Nephron progenitor cell (in vitro differentiated cells): Measurements from ENCODE around the gene ZNF74.

Experiments
- DNase-seq: peaks from one replicate; pipeline ENCODE4 v3.0.0; 2021
- H3K27ac Mint-ChIP-seq: 2 replicates; pipeline ENCODE4 v1.8.0; 2021; ENCODE audit warnings: mild to moderate bottlenecking, moderate library complexity, mixed read lengths
- H3K27me3 Mint-ChIP-seq: 2 replicates; pipeline ENCODE4 v1.8.0; 2021; ENCODE audit warnings: mild to moderate bottlenecking, low read depth, mixed read lengths; ENCODE audit not compliant: poor library complexity
- H3K36me3 Mint-ChIP-seq: 2 replicates; pipeline ENCODE4 v1.8.0; 2021; ENCODE audit warnings: low read depth, mixed read lengths
- H3K4me1 Mint-ChIP-seq: 2 replicates; pipeline ENCODE4 v1.8.0; 2021; ENCODE audit warnings: mixed read lengths
- H3K4me3 Mint-ChIP-seq: 2 replicates; pipeline ENCODE4 v1.8.0; 2021; ENCODE audit warnings: mild to moderate bottlenecking, moderate library complexity, mixed read lengths
- H3K9me3 Mint-ChIP-seq: 2 replicates; pipeline ENCODE4 v1.8.0; 2021; ENCODE audit warnings: mild to moderate bottlenecking, moderate library complexity, mixed read lengths
- TF ChIP-seq, protein P1 (sequence below): fragments of 200-600 bp; sonication (generic); IDR thresholded peaks from 2 replicates; pipeline ENCODE4 v1.5.0; 2021; ENCODE audit warnings: antibody characterized with exemption

ZNF74 gene

DNA sequence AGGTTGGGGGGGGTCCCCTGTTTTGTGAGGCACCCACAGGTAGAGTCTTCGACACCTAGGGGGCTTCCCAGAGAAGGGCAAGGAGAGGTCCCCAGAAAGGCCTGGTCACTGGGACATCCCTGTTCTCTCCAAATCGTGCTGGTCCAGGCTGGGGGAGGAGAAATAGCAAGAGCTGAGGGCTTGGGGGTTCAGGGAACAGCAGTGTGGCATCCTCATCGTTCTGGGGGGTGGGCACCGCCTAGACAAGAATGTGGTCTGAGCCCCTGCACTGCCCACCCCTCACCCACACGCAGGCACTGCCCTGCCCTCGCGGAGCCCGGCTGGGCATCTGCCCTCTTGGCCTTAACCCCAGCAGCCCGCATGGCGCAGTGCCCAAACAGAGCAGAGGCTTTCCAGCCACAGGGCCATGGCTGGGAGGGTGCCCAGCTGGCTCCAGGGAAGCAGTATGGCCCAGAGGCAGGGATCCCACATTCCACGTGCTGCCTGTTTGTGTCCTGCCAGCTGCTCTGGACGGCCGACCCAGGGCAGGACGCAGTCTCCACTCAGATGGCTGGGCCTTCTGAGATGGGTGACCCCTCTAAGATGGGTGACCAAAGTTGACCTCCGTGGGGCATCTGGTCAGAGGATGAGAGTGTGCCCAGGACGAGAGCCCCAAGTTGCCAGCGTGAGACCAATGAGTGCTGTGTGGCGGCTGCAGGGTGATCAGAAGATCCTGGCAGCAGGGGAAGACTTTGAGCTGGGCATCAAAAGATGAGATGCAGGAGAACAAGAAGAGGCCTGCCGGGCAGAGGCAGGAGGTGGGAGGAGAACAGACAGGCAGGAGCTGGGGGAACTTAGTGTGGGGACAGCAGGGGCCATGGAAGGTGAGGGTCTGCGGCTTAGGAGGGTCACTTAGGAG is 29.3 kb downstream of the ZNF74 start:
- Mint-ChIP-seq H3K4me1 (peaks cover 10% of the 10 kb centered on the region), H3K4me3 (peak overlapping the region; percentile 54), H3K36me3 (peaks cover 10% of the 10 kb centered on the region), H3K9me3 (no peaks in the 10 kb centered on the region), H3K27me3 (peaks cover 20% of the 10 kb centered on the region), H3K27ac (no peak overlapping the region)
- TF ChIP-seq, protein P1, sequence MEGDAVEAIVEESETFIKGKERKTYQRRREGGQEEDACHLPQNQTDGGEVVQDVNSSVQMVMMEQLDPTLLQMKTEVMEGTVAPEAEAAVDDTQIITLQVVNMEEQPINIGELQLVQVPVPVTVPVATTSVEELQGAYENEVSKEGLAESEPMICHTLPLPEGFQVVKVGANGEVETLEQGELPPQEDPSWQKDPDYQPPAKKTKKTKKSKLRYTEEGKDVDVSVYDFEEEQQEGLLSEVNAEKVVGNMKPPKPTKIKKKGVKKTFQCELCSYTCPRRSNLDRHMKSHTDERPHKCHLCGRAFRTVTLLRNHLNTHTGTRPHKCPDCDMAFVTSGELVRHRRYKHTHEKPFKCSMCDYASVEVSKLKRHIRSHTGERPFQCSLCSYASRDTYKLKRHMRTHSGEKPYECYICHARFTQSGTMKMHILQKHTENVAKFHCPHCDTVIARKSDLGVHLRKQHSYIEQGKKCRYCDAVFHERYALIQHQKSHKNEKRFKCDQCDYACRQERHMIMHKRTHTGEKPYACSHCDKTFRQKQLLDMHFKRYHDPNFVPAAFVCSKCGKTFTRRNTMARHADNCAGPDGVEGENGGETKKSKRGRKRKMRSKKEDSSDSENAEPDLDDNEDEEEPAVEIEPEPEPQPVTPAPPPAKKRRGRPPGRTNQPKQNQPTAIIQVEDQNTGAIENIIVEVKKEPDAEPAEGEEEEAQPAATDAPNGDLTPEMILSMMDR, result no peak
- DNase-seq, result no peak

DNA sequence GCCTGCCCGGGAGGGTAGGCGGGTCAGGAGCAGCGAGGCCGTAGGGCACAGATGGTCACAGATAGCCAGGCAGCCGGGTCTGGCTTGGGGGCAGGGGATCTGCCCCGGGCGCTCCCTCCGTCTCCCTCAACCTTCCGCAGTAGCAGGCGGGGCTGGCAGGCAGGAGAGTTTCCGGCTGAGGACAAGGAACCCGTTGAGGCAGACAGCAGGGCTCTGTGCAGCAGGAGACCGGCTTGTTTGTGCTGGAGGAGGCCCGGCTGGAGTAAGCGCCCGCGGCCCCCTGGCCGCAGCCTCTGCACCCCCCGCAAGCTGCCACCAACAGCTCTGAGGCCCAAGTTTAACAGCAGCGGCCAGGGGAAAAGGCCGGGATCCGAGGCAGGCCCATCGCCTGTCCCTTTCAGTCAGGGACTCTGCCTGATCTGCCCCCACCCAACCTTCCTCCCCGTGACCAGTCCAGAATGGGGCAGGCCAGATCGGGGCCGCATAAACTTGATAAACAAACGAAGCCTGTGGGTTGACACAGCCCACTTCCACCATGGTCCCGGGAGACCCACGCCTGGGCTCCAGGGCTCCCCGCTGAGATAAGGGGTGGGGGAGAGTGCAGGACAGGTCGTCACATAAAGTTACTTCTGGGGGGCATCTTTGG is 30.1 kb downstream of the ZNF74 start:
- Mint-ChIP-seq H3K36me3 (peaks cover 13% of the 10 kb centered on the region), H3K27ac (no peak overlapping the region), H3K4me3 (no peak overlapping the region), H3K27me3 (peaks cover 24% of the 10 kb centered on the region), H3K9me3 (no peaks in the 10 kb centered on the region), H3K4me1 (peaks cover 13% of the 10 kb centered on the region)
- TF ChIP-seq, protein P1, result no peak
- no peak for DNase-seq

DNA sequence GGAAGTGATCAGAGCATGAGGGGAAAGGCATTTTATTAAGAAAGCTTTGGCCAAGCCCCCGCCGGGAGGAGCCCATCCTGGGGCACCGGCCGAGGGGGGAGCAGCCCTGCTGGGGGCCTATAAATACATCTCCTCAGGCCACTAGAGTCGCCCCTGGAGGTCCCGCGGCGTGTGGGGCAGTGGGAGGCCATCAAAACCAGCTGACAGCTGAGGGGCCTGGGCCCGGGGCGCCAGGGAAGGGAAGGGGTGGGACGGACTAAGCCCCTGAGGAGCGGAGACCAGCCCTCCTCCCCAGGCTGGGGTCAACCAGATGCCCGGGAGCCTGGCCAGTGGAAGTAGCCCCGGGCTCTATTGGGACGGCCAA is 30.6 kb downstream of the ZNF74 start:
- TF ChIP-seq, protein P1, result no peak
- H3K27ac Mint-ChIP-seq, result no peak overlapping the region
- peaks cover 14% of the 10 kb centered on the region for H3K36me3 Mint-ChIP-seq
- H3K27me3 Mint-ChIP-seq, result peaks cover 25% of the 10 kb centered on the region
- H3K4me3 Mint-ChIP-seq, result no peak overlapping the region
- H3K4me1 Mint-ChIP-seq, result peaks cover 15% of the 10 kb centered on the region
- no peaks in the 10 kb centered on the region for H3K9me3 Mint-ChIP-seq
- DNase-seq, result no peak

DNA sequence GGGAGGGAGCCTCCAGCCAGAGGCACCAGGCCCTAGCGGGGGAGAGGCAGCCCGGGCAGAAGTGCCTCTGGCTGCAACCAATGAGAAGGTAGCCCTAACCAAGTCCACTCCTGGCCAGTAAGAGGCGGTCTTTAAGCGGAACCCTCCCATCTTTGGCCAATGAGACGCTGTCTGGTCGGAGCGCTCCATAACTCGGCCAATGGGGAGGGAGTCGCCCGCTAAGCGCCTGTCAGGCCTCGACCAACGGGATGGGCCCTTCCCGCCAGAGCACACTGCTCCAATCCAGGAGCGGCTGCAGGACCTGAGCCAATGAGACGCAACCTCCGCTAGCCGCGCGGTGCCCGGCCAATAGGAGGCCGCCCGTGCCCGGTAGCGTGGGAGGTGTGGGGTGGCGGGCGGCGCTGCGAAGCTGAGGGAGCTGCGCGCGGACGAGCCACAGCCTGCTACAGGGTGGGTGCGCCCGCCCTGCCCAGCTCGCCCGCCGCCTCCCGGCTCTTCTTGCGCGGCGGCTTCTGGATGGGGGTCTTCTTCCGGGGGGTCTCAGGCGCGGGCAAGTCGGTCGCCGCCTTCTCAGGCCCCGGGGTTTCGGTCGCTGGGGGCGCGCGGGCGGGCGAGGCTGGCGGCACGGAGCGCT is 31.1 kb downstream of the ZNF74 start:
- no peak for DNase-seq
- no peaks in the 10 kb centered on the region for H3K9me3 Mint-ChIP-seq
- no peak overlapping the region for H3K27ac Mint-ChIP-seq
- no peak overlapping the region for H3K4me3 Mint-ChIP-seq
- peaks cover 15% of the 10 kb centered on the region for H3K4me1 Mint-ChIP-seq
- TF ChIP-seq, protein P1, result no peak
- H3K27me3 Mint-ChIP-seq, result peaks cover 30% of the 10 kb centered on the region
- H3K36me3 Mint-ChIP-seq, result peaks cover 14% of the 10 kb centered on the region

DNA sequence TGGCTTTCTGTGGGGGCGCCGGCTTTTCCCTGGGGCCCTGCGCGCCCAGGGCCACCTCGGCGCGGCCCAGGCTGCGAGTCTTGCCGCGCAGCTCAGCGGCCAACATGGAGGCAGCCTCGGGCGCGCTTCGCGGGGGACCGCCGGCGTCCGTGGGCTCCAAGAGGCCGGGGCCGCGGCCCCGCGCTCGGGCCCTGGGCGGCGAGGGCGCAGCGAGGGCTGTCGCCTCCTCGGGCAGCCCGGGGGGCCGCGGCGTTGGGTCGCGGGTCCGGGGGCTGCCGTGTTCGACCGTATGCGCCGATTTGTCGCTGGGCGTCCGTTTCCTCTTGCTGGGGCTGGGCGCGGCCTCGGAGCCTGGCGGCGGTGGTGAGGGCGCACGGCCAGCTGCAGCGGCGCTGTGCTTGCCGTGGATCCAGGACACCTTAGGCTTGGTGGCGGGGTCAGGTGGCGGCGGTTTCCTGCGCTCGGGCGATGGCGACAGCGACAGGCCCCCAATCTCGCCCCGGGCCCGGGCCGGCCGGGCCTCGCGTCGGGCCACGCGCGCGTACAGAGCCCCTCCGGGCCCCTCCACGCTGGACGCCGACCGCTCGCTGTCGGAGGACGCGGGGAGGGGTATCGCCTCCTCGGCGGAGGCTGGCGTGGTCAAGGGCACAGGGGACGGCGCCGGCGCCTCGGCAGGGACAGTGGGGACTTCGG is 31.8 kb downstream of the ZNF74 start:
- H3K27ac Mint-ChIP-seq, result no peak overlapping the region
- H3K4me1 Mint-ChIP-seq, result peaks cover 15% of the 10 kb centered on the region
- no peaks in the 10 kb centered on the region for H3K9me3 Mint-ChIP-seq
- DNase-seq, result no peak
- peaks cover 37% of the 10 kb centered on the region for H3K27me3 Mint-ChIP-seq
- peaks cover 14% of the 10 kb centered on the region for H3K36me3 Mint-ChIP-seq
- TF ChIP-seq, protein P1, result no peak
- H3K4me3 Mint-ChIP-seq, result no peak overlapping the region
